ENCODE measurements around the gene PLCD4.

The PLCD4 gene

GRCh38 chr2:218569661-218570500 lies 37.8 kb upstream of the PLCD4 start:
- Histone ChIP-seq H3K4me2 (ENCODE audit: low read length) (peak overlapping the region; percentile 94), H3K9ac (ENCODE audit: low read length) (peak overlapping the region; percentile 97), H3K4me3 (ENCODE audit: low read length) (peak overlapping the region; percentile 96), H2AFZ (ENCODE audit: low read depth, low read length) (no peak overlapping the region), H3K79me2 (ENCODE audit: low read length) (peaks cover 96% of the 10 kb centered on the region), H3K9me3 (ENCODE audit: insufficient read depth, low read length) (no peaks in the 10 kb centered on the region), H3K4me1 (ENCODE audit: low read length) (peaks cover 29% of the 10 kb centered on the region), H4K20me1 (ENCODE audit: insufficient read depth, low read length) (peaks cover 27% of the 10 kb centered on the region), H3K27ac (ENCODE audit: low read length) (peak overlapping the region; percentile 91), H3K27me3 (ENCODE audit: low read depth, low read length) (no peaks in the 10 kb centered on the region), H3K36me3 (replicated peaks; ENCODE audit: low read depth, low read length) (peaks cover 28% of the 10 kb centered on the region)
- no peak for TF ChIP-seq CTCF (IDR thresholded peaks at IDR 0.05; ENCODE audit: low read depth, low read length)
- TF ChIP-seq EZH2phosphoT487 (IDR thresholded peaks at IDR 0.05; ENCODE audit: low read depth), result no peak

GRCh38 chr2:218570850-218571249 lies 36.8 kb upstream of the PLCD4 start:
- Histone ChIP-seq H3K79me2 (ENCODE audit: low read length) (peaks cover 96% of the 10 kb centered on the region), H4K20me1 (ENCODE audit: insufficient read depth, low read length) (peaks cover 29% of the 10 kb centered on the region), H3K27ac (ENCODE audit: low read length) (no peak overlapping the region), H3K9me3 (ENCODE audit: insufficient read depth, low read length) (no peaks in the 10 kb centered on the region), H2AFZ (ENCODE audit: low read depth, low read length) (no peak overlapping the region), H3K4me2 (ENCODE audit: low read length) (peak overlapping the region; percentile 94), H3K27me3 (ENCODE audit: low read depth, low read length) (no peaks in the 10 kb centered on the region), H3K4me3 (ENCODE audit: low read length) (peak overlapping the region; percentile 96), H3K4me1 (ENCODE audit: low read length) (peaks cover 29% of the 10 kb centered on the region), H3K9ac (ENCODE audit: low read length) (peak overlapping the region; percentile 97; the same call in 1 of the 2 replicates), H3K36me3 (replicated peaks; ENCODE audit: low read depth, low read length) (peaks cover 24% of the 10 kb centered on the region)
- no peak for TF ChIP-seq EZH2phosphoT487 (IDR thresholded peaks at IDR 0.05; ENCODE audit: low read depth)
- TF ChIP-seq CTCF (IDR thresholded peaks at IDR 0.05; ENCODE audit: low read depth, low read length), result no peak

GRCh38 chr2:218576854-218577253 lies 30.8 kb upstream of the PLCD4 start:
- Histone ChIP-seq H3K9me3 (ENCODE audit: insufficient read depth, low read length) (no peaks in the 10 kb centered on the region), H3K4me1 (ENCODE audit: low read length) (peaks cover 4% of the 10 kb centered on the region), H3K79me2 (ENCODE audit: low read length) (peaks cover 94% of the 10 kb centered on the region), H4K20me1 (ENCODE audit: insufficient read depth, low read length) (peaks cover 40% of the 10 kb centered on the region), H3K4me3 (ENCODE audit: low read length) (no peak overlapping the region), H3K36me3 (replicated peaks; ENCODE audit: low read depth, low read length) (peaks cover 26% of the 10 kb centered on the region), H3K27ac (ENCODE audit: low read length) (no peak overlapping the region), H3K9ac (ENCODE audit: low read length) (no peak overlapping the region), H3K27me3 (ENCODE audit: low read depth, low read length) (no peaks in the 10 kb centered on the region), H3K4me2 (ENCODE audit: low read length) (no peak overlapping the region), H2AFZ (ENCODE audit: low read depth, low read length) (no peak overlapping the region)
- TF ChIP-seq EZH2phosphoT487 (IDR thresholded peaks at IDR 0.05; ENCODE audit: low read depth), result no peak
- TF ChIP-seq CTCF (IDR thresholded peaks at IDR 0.05; ENCODE audit: low read depth, low read length), result no peak

- H3K27ac ChIP-seq (ENCODE audit: low read length), result no peak overlapping the region
- TF ChIP-seq CTCF (IDR thresholded peaks at IDR 0.05; ENCODE audit: low read depth, low read length) (no peak), EZH2phosphoT487 (IDR thresholded peaks at IDR 0.05; ENCODE audit: low read depth) (no peak)
- no peak overlapping the region for H3K9ac ChIP-seq (ENCODE audit: low read length)
- no peaks in the 10 kb centered on the region for H3K27me3 ChIP-seq (ENCODE audit: low read depth, low read length)
- H4K20me1 ChIP-seq (ENCODE audit: insufficient read depth, low read length), result peaks cover 38% of the 10 kb centered on the region
- H3K79me2 ChIP-seq (ENCODE audit: low read length), result peaks cover 90% of the 10 kb centered on the region
- H3K4me1 ChIP-seq (ENCODE audit: low read length), result peaks cover 9% of the 10 kb centered on the region
- H3K4me3 ChIP-seq (ENCODE audit: low read length), result no peak overlapping the region
- H3K9me3 ChIP-seq (ENCODE audit: insufficient read depth, low read length), result no peaks in the 10 kb centered on the region
- H3K4me2 ChIP-seq (ENCODE audit: low read length), result no peak overlapping the region
- H2AFZ ChIP-seq (ENCODE audit: low read depth, low read length), result no peak overlapping the region
- H3K36me3 ChIP-seq (replicated peaks; ENCODE audit: low read depth, low read length), result peaks cover 22% of the 10 kb centered on the region
Observed at GRCh38 chr2:218577482-218578220, 30.0 kb upstream of the PLCD4 start.

Measured in OCI-LY3 (cell line).